ENCODE measurements around the gene ABR. TPM values are rescaled to one million over a fixed set of nuclear protein-coding genes. Genes with fewer than 3 reads are reported as not detected.

ABR gene
- total and polyA plus RNA-seq, 4 donors, result 2.7 to 12.9 (median 6.8) TPM

DNA sequence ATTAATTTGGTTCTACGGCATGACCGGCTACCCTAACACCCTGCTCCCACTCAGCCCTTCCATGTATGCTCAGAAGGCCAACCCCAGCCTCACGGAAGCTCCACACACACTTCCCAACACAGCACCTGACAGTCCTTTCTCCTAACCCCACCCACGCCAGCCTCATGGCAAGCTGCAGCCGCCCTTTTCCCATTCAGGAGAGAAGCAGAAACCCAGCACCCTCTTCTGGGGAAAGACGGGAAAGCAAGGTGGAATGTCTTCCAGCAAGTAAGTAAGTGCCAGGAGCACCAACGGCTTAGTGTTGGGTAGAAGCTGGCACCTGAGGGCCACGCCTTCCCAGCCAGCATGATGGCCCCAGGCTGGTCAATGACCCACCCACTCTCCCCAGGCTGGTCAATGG lies 32.1 kb downstream of the ABR start:
- 59% methylated on average over 8 of the region's 8 CpGs for WGBS
- no peaks in the 10 kb centered on the region for H3K4me1 ChIP-seq (ENCODE audit: control insufficient read depth in 4 of 4, insufficient read depth in 4 of 4, low read length in 3 of 4)
- H3K27me3 ChIP-seq (ENCODE audit: control insufficient read depth in 4 of 4, insufficient read depth in 4 of 4, low read length in 3 of 4), result no peaks in the 10 kb centered on the region
- no peak overlapping the region for H3K27ac ChIP-seq (ENCODE audit: low read depth in 1 of 2, low read length in 2 of 2)
- H3K9ac ChIP-seq (ENCODE audit: low read depth in 1 of 2, low read length in 2 of 2), result no peak overlapping the region
- DNase-seq (ENCODE audit: low spot score), result no peak
- H3K36me3 ChIP-seq (ENCODE audit: control insufficient read depth in 4 of 4, insufficient read depth in 3 of 4, low read depth in 1 of 4, low read length in 3 of 4), result no peaks in the 10 kb centered on the region
- no peak overlapping the region for H3K4me3 ChIP-seq (ENCODE audit: low read depth in 1 of 3, low read length in 3 of 3)
- no peaks in the 10 kb centered on the region for H3K9me3 ChIP-seq (ENCODE audit: control insufficient read depth in 4 of 4, low read length in 3 of 4)
- TF ChIP-seq SP1 (IDR thresholded peaks at IDR 0.05) (no peak), GABPA (IDR thresholded peaks at IDR 0.05 in 1 of 2, conservative IDR thresholded peaks at IDR 0.05 in 1 of 2) (no peak), RAD21 (IDR thresholded peaks at IDR 0.05) (no peak), TAF1 (conservative IDR thresholded peaks at IDR 0.05) (no peak), NR2F2 (IDR thresholded peaks at IDR 0.05) (no peak), JUND (IDR thresholded peaks at IDR 0.05) (no peak), HNF4A (conservative IDR thresholded peaks at IDR 0.05) (no peak), RXRA (IDR thresholded peaks at IDR 0.05) (no peak), YY1 (IDR thresholded peaks at IDR 0.05) (no peak), EGR1 (IDR thresholded peaks at IDR 0.05; ENCODE audit: low read depth in 2 of 2) (no peak), FOXA1 (IDR thresholded peaks at IDR 0.05) (no peak), HNF4G (IDR thresholded peaks at IDR 0.05) (no peak), FOXA2 (IDR thresholded peaks at IDR 0.05) (no peak)
- TF ChIP-seq, protein P1, sequence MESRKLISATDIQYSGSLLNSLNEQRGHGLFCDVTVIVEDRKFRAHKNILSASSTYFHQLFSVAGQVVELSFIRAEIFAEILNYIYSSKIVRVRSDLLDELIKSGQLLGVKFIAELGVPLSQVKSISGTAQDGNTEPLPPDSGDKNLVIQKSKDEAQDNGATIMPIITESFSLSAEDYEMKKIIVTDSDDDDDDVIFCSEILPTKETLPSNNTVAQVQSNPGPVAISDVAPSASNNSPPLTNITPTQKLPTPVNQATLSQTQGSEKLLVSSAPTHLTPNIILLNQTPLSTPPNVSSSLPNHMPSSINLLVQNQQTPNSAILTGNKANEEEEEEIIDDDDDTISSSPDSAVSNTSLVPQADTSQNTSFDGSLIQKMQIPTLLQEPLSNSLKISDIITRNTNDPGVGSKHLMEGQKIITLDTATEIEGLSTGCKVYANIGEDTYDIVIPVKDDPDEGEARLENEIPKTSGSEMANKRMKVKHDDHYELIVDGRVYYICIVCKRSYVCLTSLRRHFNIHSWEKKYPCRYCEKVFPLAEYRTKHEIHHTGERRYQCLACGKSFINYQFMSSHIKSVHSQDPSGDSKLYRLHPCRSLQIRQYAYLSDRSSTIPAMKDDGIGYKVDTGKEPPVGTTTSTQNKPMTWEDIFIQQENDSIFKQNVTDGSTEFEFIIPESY (IDR thresholded peaks at IDR 0.05), result no peak
- TF ChIP-seq, protein P2, sequence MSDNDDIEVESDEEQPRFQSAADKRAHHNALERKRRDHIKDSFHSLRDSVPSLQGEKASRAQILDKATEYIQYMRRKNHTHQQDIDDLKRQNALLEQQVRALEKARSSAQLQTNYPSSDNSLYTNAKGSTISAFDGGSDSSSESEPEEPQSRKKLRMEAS (IDR thresholded peaks at IDR 0.05), result no peak

DNA sequence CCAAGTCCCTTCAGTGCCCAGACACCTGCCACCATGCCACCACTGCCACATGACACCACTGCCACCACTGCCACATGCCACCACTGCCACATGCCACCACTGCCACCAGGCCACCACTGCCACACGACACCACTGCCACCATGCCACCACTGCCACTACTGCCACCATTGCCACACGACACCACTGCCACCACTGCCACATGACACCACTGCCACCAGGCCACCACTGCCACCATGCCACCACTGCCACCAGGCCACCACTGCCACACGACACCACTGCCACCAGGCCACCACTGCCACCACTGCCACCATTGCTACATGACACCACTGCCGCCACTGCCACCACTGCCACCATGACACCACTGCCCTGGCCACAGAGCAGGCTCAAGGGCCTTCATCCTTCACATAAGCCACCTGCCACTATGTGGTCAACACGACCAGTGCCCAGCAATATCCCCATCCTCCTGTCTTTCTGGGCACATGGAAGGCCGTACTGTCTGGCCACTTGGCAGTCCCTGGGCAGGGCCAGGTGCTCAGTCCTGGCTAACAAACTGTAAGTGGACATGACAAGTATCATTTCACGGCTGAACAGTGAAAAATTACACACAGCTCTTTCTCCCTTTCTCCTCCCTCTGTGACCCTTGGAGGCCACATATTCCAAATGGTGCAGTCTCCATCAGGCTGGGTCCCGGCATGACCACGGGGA lies 33.1 kb downstream of the ABR start:
- no peak overlapping the region for H3K9ac ChIP-seq (ENCODE audit: low read depth in 1 of 2, low read length in 2 of 2)
- H3K4me3 ChIP-seq (ENCODE audit: low read depth in 1 of 3, low read length in 3 of 3), result no peak overlapping the region
- no peaks in the 10 kb centered on the region for H3K36me3 ChIP-seq (ENCODE audit: control insufficient read depth in 4 of 4, insufficient read depth in 3 of 4, low read depth in 1 of 4, low read length in 3 of 4)
- H3K27ac ChIP-seq (ENCODE audit: low read depth in 1 of 2, low read length in 2 of 2), result no peak overlapping the region
- H3K9me3 ChIP-seq (ENCODE audit: control insufficient read depth in 4 of 4, low read length in 3 of 4), result no peaks in the 10 kb centered on the region
- no peak for DNase-seq (ENCODE audit: low spot score)
- no peaks in the 10 kb centered on the region for H3K27me3 ChIP-seq (ENCODE audit: control insufficient read depth in 4 of 4, insufficient read depth in 4 of 4, low read length in 3 of 4)
- TF ChIP-seq, protein P2 (IDR thresholded peaks at IDR 0.05), result no peak
- TF ChIP-seq YY1 (IDR thresholded peaks at IDR 0.05), result no peak
- TF ChIP-seq HNF4A (conservative IDR thresholded peaks at IDR 0.05), result no peak
- TF ChIP-seq, protein P3, sequence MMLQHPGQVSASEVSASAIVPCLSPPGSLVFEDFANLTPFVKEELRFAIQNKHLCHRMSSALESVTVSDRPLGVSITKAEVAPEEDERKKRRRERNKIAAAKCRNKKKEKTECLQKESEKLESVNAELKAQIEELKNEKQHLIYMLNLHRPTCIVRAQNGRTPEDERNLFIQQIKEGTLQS (IDR thresholded peaks at IDR 0.05), result no peak
- no peak for TF ChIP-seq FOXA2 (IDR thresholded peaks at IDR 0.05)
- TF ChIP-seq, protein P4, sequence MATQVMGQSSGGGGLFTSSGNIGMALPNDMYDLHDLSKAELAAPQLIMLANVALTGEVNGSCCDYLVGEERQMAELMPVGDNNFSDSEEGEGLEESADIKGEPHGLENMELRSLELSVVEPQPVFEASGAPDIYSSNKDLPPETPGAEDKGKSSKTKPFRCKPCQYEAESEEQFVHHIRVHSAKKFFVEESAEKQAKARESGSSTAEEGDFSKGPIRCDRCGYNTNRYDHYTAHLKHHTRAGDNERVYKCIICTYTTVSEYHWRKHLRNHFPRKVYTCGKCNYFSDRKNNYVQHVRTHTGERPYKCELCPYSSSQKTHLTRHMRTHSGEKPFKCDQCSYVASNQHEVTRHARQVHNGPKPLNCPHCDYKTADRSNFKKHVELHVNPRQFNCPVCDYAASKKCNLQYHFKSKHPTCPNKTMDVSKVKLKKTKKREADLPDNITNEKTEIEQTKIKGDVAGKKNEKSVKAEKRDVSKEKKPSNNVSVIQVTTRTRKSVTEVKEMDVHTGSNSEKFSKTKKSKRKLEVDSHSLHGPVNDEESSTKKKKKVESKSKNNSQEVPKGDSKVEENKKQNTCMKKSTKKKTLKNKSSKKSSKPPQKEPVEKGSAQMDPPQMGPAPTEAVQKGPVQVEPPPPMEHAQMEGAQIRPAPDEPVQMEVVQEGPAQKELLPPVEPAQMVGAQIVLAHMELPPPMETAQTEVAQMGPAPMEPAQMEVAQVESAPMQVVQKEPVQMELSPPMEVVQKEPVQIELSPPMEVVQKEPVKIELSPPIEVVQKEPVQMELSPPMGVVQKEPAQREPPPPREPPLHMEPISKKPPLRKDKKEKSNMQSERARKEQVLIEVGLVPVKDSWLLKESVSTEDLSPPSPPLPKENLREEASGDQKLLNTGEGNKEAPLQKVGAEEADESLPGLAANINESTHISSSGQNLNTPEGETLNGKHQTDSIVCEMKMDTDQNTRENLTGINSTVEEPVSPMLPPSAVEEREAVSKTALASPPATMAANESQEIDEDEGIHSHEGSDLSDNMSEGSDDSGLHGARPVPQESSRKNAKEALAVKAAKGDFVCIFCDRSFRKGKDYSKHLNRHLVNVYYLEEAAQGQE (IDR thresholded peaks at IDR 0.05), result no peak
- TF ChIP-seq, protein P5, sequence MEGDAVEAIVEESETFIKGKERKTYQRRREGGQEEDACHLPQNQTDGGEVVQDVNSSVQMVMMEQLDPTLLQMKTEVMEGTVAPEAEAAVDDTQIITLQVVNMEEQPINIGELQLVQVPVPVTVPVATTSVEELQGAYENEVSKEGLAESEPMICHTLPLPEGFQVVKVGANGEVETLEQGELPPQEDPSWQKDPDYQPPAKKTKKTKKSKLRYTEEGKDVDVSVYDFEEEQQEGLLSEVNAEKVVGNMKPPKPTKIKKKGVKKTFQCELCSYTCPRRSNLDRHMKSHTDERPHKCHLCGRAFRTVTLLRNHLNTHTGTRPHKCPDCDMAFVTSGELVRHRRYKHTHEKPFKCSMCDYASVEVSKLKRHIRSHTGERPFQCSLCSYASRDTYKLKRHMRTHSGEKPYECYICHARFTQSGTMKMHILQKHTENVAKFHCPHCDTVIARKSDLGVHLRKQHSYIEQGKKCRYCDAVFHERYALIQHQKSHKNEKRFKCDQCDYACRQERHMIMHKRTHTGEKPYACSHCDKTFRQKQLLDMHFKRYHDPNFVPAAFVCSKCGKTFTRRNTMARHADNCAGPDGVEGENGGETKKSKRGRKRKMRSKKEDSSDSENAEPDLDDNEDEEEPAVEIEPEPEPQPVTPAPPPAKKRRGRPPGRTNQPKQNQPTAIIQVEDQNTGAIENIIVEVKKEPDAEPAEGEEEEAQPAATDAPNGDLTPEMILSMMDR (IDR thresholded peaks at IDR 0.05; ENCODE audit: low read depth, low read length, missing input control), result no peak
- H3K4me1 ChIP-seq (ENCODE audit: control insufficient read depth in 4 of 4, insufficient read depth in 4 of 4, low read length in 3 of 4), result no peaks in the 10 kb centered on the region
- WGBS, result 92% methylated on average over 9 of the region's 9 CpGs

Measured in liver (tissue), 9 donors.